Thymus (tissue), 11 donors: Measurements from ENCODE around the gene FAHD2A. TPM values are rescaled to one million over a fixed set of nuclear protein-coding genes. Genes with fewer than 3 reads are reported as not detected.

Source experiments
- DNase-seq, 9 donors: peaks; one replicate each; pipeline ENCODE4 v3.0.0-alpha.2; 2013; ENCODE audit warnings: low spot score in 9 of 9, low read depth in 6 of 9, missing footprints in 1 of 9
- H3K27ac ChIP-seq, 2 donors: one replicate each; pipeline ENCODE4 v1.5.1; 2013; ENCODE audit warnings: control low read depth in 1 of 2, low read depth in 1 of 2, low read length in 1 of 2, mild to moderate bottlenecking in 1 of 2, moderate library complexity in 1 of 2
- H3K27me3 ChIP-seq, 2 donors: one replicate each; pipeline ENCODE4 v1.5.1; 2013; ENCODE audit warnings: low read length in 1 of 2; ENCODE audit not compliant: control insufficient read depth in 2 of 2, insufficient read depth in 1 of 2
- H3K36me3 ChIP-seq, 2 donors: one replicate each; pipeline ENCODE4 v1.5.1; 2013; ENCODE audit warnings: low read length in 1 of 2, mild to moderate bottlenecking in 1 of 2, moderate library complexity in 1 of 2; ENCODE audit not compliant: control insufficient read depth in 2 of 2, insufficient read depth in 2 of 2
- H3K4me1 ChIP-seq, 2 donors: one replicate each; pipeline ENCODE4 v1.5.1; 2013; ENCODE audit warnings: low read length in 2 of 2; ENCODE audit not compliant: control insufficient read depth in 2 of 2, insufficient read depth in 2 of 2
- H3K4me3 ChIP-seq, 2 donors: one replicate each; pipeline ENCODE4 v1.5.1; 2013; ENCODE audit warnings: low read length in 2 of 2, control low read depth in 1 of 2, mild to moderate bottlenecking in 1 of 2
- H3K9me3 ChIP-seq, 2 donors: one replicate each; pipeline ENCODE4 v1.5.1; 2013; ENCODE audit warnings: low read length in 1 of 2, mild to moderate bottlenecking in 1 of 2; ENCODE audit not compliant: control insufficient read depth in 2 of 2, insufficient read depth in 1 of 2
- WGBS: extraction: QIAGEN DNeasy Blood & Tissue Kit; methylation state at CpG from one replicate; pipeline ENCODE4 v1.1.7; 2013; 5-methylcytosine and 5-hydroxymethylcytosine counted together
- polyA plus RNA-seq: library from polyadenylated mRNA; stranded (reverse); fragments of 200-250 nt; gene quantifications from one replicate; pipeline ENCODE4 v1.2.3, GENCODE V29; 2013
- total RNA-seq: library from RNA; stranded (reverse); fragments of 120-200 nt; gene quantifications from one replicate; pipeline ENCODE4 v1.2.4, GENCODE V29; 2013
- donor health status: healthy.

Gene FAHD2A
- total and polyA plus RNA-seq, 2 donors: 16.9 to 30.2 TPM

- 91% methylated on average over 6 of the region's 6 CpGs for WGBS
- Histone ChIP-seq H3K4me1 (no peaks in the 10 kb centered on the region), H3K27ac (no peak overlapping the region), H3K36me3 (no peaks in the 10 kb centered on the region), H3K4me3 (no peak overlapping the region), H3K27me3 (peaks cover 0 to 4% of the 10 kb centered on the region in 2 donors), H3K9me3 (no peaks in the 10 kb centered on the region)
- no peak for DNase-seq
These were observed 44.7 kb upstream of the FAHD2A start for GRCh38 chr2:95357717-95358280.

DNA sequence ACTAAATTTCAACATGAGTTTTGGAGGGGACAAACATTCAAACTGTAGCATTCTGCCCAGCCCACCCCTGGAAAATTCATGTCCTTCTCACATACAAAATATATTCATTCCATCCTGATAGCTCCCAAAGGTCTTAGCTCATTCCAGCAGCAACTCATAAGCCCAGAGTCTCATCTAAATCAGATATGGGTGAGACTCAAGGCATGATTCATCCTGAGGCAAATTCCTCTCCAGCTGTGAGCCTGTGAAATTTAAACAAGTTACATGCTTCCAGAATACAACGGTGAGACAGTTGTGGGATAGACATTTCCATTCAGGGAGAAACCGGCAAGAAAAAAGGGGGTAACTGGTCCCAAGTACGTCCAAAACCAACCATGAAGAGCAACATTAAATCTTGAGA lies 43.5 kb upstream of the FAHD2A start:
- 91% methylated on average over 3 of the region's 3 CpGs for WGBS
- peaks cover 0 to 4% of the 10 kb centered on the region in 2 donors for H3K27me3 ChIP-seq
- H3K36me3 ChIP-seq: no peaks in the 10 kb centered on the region
- no peaks in the 10 kb centered on the region for H3K9me3 ChIP-seq
- H3K4me3 ChIP-seq: no peak overlapping the region
- no peak overlapping the region for H3K27ac ChIP-seq
- no peaks in the 10 kb centered on the region for H3K4me1 ChIP-seq
- DNase-seq: no peak

DNA sequence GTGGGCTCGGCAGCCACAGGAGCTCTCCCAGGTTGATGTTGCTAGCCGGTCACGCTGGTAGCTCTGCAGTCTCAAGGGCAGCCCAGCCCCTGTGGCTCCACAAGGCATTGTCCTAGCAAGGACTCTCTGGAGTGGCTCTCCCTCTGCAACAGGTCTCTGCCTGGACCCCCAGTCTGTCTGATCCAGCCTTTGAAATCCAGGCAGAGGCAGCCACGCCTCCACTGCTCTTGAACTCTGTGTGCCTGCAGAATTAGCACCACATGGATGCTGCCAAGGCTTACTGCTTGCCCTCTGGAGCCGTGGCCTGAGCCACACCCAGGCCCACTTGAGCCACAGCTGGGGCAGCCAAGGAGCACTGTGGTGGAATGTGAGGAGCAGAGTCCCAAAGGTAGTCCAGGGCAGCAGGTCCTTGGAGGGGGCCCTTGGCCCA lies 43.0 kb upstream of the FAHD2A start:
- Histone ChIP-seq H3K27ac (no peak overlapping the region), H3K36me3 (no peaks in the 10 kb centered on the region), H3K4me3 (no peak overlapping the region), H3K27me3 (peaks cover 0 to 4% of the 10 kb centered on the region in 2 donors), H3K4me1 (no peaks in the 10 kb centered on the region), H3K9me3 (no peaks in the 10 kb centered on the region)
- DNase-seq: no peak
- WGBS: 90% methylated on average over 5 of the region's 5 CpGs

- DNase-seq: no peak
- 95% methylated on average over 9 of the region's 9 CpGs for WGBS
These were observed 41.1 kb upstream of the FAHD2A start for GRCh38 chr2:95361216-95361980.

GRCh38 chr2:95362486-95362885 lies 40.0 kb upstream of the FAHD2A start:
- Histone ChIP-seq H3K36me3 (no peaks in the 10 kb centered on the region), H3K4me1 (no peaks in the 10 kb centered on the region), H3K9me3 (no peaks in the 10 kb centered on the region), H3K4me3 (no peak overlapping the region), H3K27me3 (peaks cover 0 to 6% of the 10 kb centered on the region in 2 donors), H3K27ac (no peak overlapping the region)
- WGBS: 91% methylated on average over 9 of the region's 9 CpGs
- no peak for DNase-seq

More at GRCh38 chr2:95361216-95361980, 41.1 kb upstream of the FAHD2A start:
- Histone ChIP-seq H3K4me3 (no peak overlapping the region), H3K36me3 (no peaks in the 10 kb centered on the region), H3K27me3 (peaks cover 0 to 6% of the 10 kb centered on the region in 2 donors), H3K4me1 (no peaks in the 10 kb centered on the region), H3K27ac (no peak overlapping the region), H3K9me3 (no peaks in the 10 kb centered on the region)

DNA sequence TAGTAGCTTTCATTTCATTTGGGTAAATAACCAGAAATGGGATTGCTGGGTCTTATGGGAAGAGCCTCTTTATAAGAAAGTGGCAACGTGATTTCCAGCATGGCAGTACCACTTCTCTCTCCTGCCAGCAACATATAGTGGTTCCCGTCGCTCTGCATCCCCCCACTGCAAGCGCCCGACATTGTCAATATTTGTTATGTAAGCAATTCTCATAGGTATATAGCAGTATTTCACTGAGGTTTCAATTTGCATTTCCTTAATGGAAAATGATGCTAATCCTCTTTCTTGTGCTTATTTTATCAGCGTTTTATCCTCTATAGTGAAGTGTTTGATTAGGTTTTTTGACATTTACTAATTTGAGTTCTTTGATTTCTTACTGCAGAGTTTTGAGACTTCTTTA lies 36.0 kb upstream of the FAHD2A start:
- H3K36me3 ChIP-seq: no peaks in the 10 kb centered on the region
- H3K27ac ChIP-seq: no peak overlapping the region
- no peak overlapping the region for H3K4me3 ChIP-seq
- DNase-seq: no peak
- H3K27me3 ChIP-seq: peaks cover 0 to 4% of the 10 kb centered on the region in 2 donors
- no peaks in the 10 kb centered on the region for H3K4me1 ChIP-seq
- WGBS: 91% methylated on average over 6 of the region's 6 CpGs
- no peaks in the 10 kb centered on the region for H3K9me3 ChIP-seq

- Histone ChIP-seq H3K27me3 (peaks cover 0 to 4% of the 10 kb centered on the region in 2 donors), H3K36me3 (no peaks in the 10 kb centered on the region), H3K4me1 (peaks cover 0 to 4% of the 10 kb centered on the region in 2 donors), H3K9me3 (no peaks in the 10 kb centered on the region), H3K27ac (no peak overlapping the region), H3K4me3 (no peak overlapping the region)
- no peak for DNase-seq
- 95% methylated on average over 8 of the region's 8 CpGs for WGBS
These were observed 30.2 kb upstream of the FAHD2A start for GRCh38 chr2:95372216-95372829.

- 96% methylated on average over 8 of the region's 8 CpGs for WGBS
- H3K27ac ChIP-seq: no peak overlapping the region
- H3K4me3 ChIP-seq: no peak overlapping the region
- peaks cover 0 to 4% of the 10 kb centered on the region in 2 donors for H3K4me1 ChIP-seq
- H3K27me3 ChIP-seq: peaks cover 0 to 4% of the 10 kb centered on the region in 2 donors
- H3K9me3 ChIP-seq: no peaks in the 10 kb centered on the region
- DNase-seq: no peak
- no peaks in the 10 kb centered on the region for H3K36me3 ChIP-seq
These were observed 29.7 kb upstream of the FAHD2A start for GRCh38 chr2:95372845-95373244.

DNA sequence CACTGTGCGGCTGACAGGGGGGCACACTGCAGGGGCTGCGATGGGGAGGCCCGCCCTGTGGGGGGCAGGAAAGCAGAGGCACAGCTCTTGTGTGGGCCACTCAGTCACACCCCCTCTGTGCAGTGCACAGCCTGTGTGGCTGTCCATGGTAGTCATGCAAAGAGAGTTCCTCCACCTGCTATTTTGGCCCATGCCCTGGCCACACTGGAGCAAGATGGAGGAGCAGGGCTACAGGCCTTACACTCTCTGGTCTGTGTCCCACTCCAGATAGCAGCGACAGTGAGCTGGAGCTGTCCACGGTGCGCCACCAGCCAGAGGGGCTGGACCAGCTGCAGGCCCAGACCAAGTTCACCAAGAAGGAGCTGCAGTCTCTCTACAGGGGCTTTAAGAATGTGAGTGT lies 28.5 kb upstream of the FAHD2A start:
- 98% methylated on average over 6 of the region's 6 CpGs for WGBS
- DNase-seq: no peak

More for the DNA sequence above, 28.5 kb upstream of the FAHD2A start:
- Histone ChIP-seq H3K27me3 (peaks cover 0 to 4% of the 10 kb centered on the region in 2 donors), H3K36me3 (no peaks in the 10 kb centered on the region), H3K4me3 (no peak overlapping the region), H3K9me3 (no peaks in the 10 kb centered on the region), H3K27ac (no peak overlapping the region), H3K4me1 (peaks cover 0 to 4% of the 10 kb centered on the region in 2 donors)
